ENCODE results near the gene HSPD1. TPM values are rescaled to one million over a fixed set of nuclear protein-coding genes. Genes with fewer than 3 reads are reported as not detected.

HSPD1 gene
- total and polyA plus RNA-seq, 2 of the 13 experiments (the other 11 are each of a cell fraction or from before 2014, with no cell fraction given), result 685 to 2,610 TPM

DNA sequence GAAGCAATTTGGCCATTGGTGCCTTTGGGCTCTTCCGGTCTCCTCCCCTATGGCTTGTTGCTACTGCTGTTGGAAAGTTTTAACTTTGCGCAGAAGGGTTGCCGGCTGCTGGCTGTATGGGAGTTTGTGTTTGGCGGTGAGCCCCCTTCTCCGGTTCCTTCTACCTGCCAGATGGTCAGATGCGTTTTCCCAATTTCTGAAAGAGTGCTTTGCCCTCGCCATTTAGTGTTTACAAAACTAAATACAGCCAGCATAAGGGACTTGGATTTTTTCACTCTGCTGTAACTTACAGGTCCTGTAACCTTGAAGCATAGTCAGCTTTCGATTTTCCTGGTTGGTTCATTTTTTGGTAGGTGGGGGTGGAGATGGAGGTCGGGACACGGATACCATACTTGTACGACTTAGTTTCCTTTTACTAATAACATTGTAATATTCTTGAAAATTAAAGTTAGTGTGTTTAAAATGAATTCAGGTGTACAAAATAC lies 45.7 kb downstream of the HSPD1 start (continued):
- TF ChIP-seq, protein P1, sequence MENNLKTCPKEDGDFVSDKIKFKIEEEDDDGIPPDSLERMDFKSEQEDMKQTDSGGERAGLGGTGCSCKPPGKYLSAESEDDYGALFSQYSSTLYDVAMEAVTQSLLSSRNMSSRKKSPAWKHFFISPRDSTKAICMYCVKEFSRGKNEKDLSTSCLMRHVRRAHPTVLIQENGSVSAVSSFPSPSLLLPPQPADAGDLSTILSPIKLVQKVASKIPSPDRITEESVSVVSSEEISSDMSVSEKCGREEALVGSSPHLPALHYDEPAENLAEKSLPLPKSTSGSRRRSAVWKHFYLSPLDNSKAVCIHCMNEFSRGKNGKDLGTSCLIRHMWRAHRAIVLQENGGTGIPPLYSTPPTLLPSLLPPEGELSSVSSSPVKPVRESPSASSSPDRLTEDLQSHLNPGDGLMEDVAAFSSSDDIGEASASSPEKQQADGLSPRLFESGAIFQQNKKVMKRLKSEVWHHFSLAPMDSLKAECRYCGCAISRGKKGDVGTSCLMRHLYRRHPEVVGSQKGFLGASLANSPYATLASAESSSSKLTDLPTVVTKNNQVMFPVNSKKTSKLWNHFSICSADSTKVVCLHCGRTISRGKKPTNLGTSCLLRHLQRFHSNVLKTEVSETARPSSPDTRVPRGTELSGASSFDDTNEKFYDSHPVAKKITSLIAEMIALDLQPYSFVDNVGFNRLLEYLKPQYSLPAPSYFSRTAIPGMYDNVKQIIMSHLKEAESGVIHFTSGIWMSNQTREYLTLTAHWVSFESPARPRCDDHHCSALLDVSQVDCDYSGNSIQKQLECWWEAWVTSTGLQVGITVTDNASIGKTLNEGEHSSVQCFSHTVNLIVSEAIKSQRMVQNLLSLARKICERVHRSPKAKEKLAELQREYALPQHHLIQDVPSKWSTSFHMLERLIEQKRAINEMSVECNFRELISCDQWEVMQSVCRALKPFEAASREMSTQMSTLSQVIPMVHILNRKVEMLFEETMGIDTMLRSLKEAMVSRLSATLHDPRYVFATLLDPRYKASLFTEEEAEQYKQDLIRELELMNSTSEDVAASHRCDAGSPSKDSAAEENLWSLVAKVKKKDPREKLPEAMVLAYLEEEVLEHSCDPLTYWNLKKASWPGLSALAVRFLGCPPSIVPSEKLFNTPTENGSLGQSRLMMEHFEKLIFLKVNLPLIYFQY (CRISPR knock-in tag; IDR thresholded peaks at IDR 0.05; ENCODE audit: borderline replicate concordance), result no peak
- TF ChIP-seq EED (CRISPR knock-in tag; IDR thresholded peaks at IDR 0.05) (no peak), EHMT2 (IDR thresholded peaks at IDR 0.05; ENCODE audit: borderline replicate concordance, low read depth, low read length) (peak; percentile 49; the same call in 1 of the 2 replicates), HNRNPH1 (optimal IDR thresholded peaks at IDR 0.05; ENCODE audit: low read depth, low read length) (no peak), SIX1 (CRISPR knock-in tag; IDR thresholded peaks at IDR 0.05; ENCODE audit: borderline replicate concordance) (no peak; the same call in 1 of the 2 replicates), MXD1 (CRISPR knock-in tag; IDR thresholded peaks at IDR 0.05) (no peak), TBX3 (IDR thresholded peaks at IDR 0.05; ENCODE audit: borderline replicate concordance) (no peak)
